MCF 10A (cell line): Measurements from ENCODE around the gene CREB3L2. TPM values are rescaled to one million over a fixed set of nuclear protein-coding genes. Genes with fewer than 3 reads are reported as not detected.

Experiments
- BruUV-seq: library from RNA; stranded (reverse); fragments of 400-500 nt; replicated peaks from 2 replicates; lab custom pipeline; 2021; lab: Mats Ljungman, UMichigan
- CTCF ChIA-PET: fragments of 300-600 bp; sonication (Branson Sonifier 250); formaldehyde crosslinking; extraction: SDS; loops from one replicate; lab custom pipeline; 2021; ENCODE audit warnings: antibody characterized with exemption, inconsistent platforms; lab: Yijun Ruan, JAX
- POLR2A ChIA-PET: fragments of 300-600, 350-650 bp; sonication (Branson Sonifier 250); formaldehyde crosslinking; extraction: SDS; loops from one replicate; lab custom pipeline; 2020; ENCODE audit warnings: antibody characterized with exemption, inconsistent platforms; lab: Yijun Ruan, JAX
- DNase-seq: peaks from one replicate; pipeline ENCODE4 v3.0.0-alpha.2; 2018; ENCODE audit not compliant: unreplicated experiment
- H3K27ac Mint-ChIP-seq: one replicate; pipeline ENCODE4 v1.8.0; 2022; ENCODE audit warnings: mild to moderate bottlenecking, low read depth, mixed read lengths; ENCODE audit not compliant: unreplicated experiment
- H3K27me3 Mint-ChIP-seq: one replicate; pipeline ENCODE4 v1.8.0; 2022; ENCODE audit warnings: mixed read lengths; ENCODE audit not compliant: insufficient read depth, unreplicated experiment
- H3K36me3 Mint-ChIP-seq: one replicate; pipeline ENCODE4 v1.8.0; 2022; ENCODE audit warnings: mild to moderate bottlenecking, moderate library complexity, mixed read lengths; ENCODE audit not compliant: insufficient read depth, unreplicated experiment
- H3K4me1 Mint-ChIP-seq: one replicate; pipeline ENCODE4 v1.8.0; 2022; ENCODE audit warnings: mixed read lengths; ENCODE audit not compliant: insufficient read depth, unreplicated experiment
- H3K4me3 Mint-ChIP-seq: one replicate; pipeline ENCODE4 v1.8.0; 2022; ENCODE audit warnings: mild to moderate bottlenecking, moderate library complexity, mixed read lengths; ENCODE audit not compliant: unreplicated experiment
- H3K9me3 Mint-ChIP-seq: one replicate; pipeline ENCODE4 v1.8.0; 2022; ENCODE audit warnings: mixed read lengths; ENCODE audit not compliant: unreplicated experiment
- CTCF ChIP-seq: fragments of 200-600 bp; IDR thresholded peaks from one replicate; pipeline ENCODE4 v1.8.0; 2022; ENCODE audit warnings: antibody characterized with exemption, mild to moderate bottlenecking; ENCODE audit not compliant: unreplicated experiment
- intact Hi-C: fragments of 100-400 bp; cut with micrococcal nuclease; formaldehyde crosslinking; loops from 2 replicates; pipeline ENCODE4 v1.14.1; 2022
- total RNA-seq: library from RNA; stranded (reverse); gene quantifications from 2 replicates; pipeline ENCODE4 v1.2.3, GENCODE V29; 2022

The CREB3L2 gene
- total RNA-seq, 1 experiment from 2014 or later = 74.2 TPM

GRCh38 chr7:137946011-137946410, 55.9 kb downstream of the CREB3L2 start:
- Mint-ChIP-seq H3K27ac (no peak overlapping the region), H3K36me3 (peaks cover 7% of the 10 kb centered on the region), H3K4me1 (peaks cover 4% of the 10 kb centered on the region), H3K27me3 (no peaks in the 10 kb centered on the region), H3K9me3 (no peaks in the 10 kb centered on the region), H3K4me3 (no peak overlapping the region)
- CTCF ChIA-PET = interaction anchor here (0.7 to 1.0 kb wide), 3 partner anchors 9 to 43 kb away, joined by 4 to 5 read pairs (median 5); no protein-coding TSS in a partner anchor
- intact Hi-C loops = no loop called here
- TF ChIP-seq CTCF = no peak
- BruUV-seq = no TSS peak
- POLR2A ChIA-PET = no interaction called here
- DNase-seq = no peak

- BruUV-seq = no TSS peak
- no peak overlapping the region for H3K27ac Mint-ChIP-seq
- TF ChIP-seq CTCF = no peak
- ChIA-PET POLR2A (no interaction called here), CTCF (interaction anchor here (1.0 kb wide), 1 partner anchor 41 kb away, joined by 6 read pairs; no protein-coding TSS in a partner anchor)
- intact Hi-C loops = no loop called here
- no peak overlapping the region for H3K4me3 Mint-ChIP-seq
- H3K36me3 Mint-ChIP-seq = peaks cover 7% of the 10 kb centered on the region
- H3K4me1 Mint-ChIP-seq = peaks cover 4% of the 10 kb centered on the region
- no peaks in the 10 kb centered on the region for H3K9me3 Mint-ChIP-seq
- H3K27me3 Mint-ChIP-seq = no peaks in the 10 kb centered on the region
- no peak for DNase-seq
These were observed 57.7 kb downstream of the CREB3L2 start for GRCh38 chr7:137944168-137944567.

GRCh38 chr7:137943132-137943551, 58.7 kb downstream of the CREB3L2 start:
- no peak overlapping the region for H3K27ac Mint-ChIP-seq
- H3K4me3 Mint-ChIP-seq = no peak overlapping the region
- no TSS peak for BruUV-seq
- peaks cover 4% of the 10 kb centered on the region for H3K4me1 Mint-ChIP-seq
- intact Hi-C loops = no loop called here
- H3K27me3 Mint-ChIP-seq = no peaks in the 10 kb centered on the region
- no peak for TF ChIP-seq CTCF
- ChIA-PET CTCF (interaction anchor here (1.7 kb wide), 1 partner anchor 10 kb away, joined by 5 read pairs; no protein-coding TSS in a partner anchor), POLR2A (no interaction called here)
- no peaks in the 10 kb centered on the region for H3K9me3 Mint-ChIP-seq
- peaks cover 7% of the 10 kb centered on the region for H3K36me3 Mint-ChIP-seq
- no peak for DNase-seq

- no peak for DNase-seq
- H3K27me3 Mint-ChIP-seq = no peaks in the 10 kb centered on the region
- H3K4me3 Mint-ChIP-seq = no peak overlapping the region
- intact Hi-C loops = no loop called here
- ChIA-PET CTCF (interaction anchor here (0.6 to 1.7 kb wide), 3 partner anchors 10 to 286 kb away, joined by 4 to 5 read pairs (median 5); no protein-coding TSS in a partner anchor), POLR2A (interaction anchor here (0.7 to 1.8 kb wide), 3 partner anchors 9 to 277 kb away, joined by 3 to 7 read pairs (median 3); no protein-coding TSS in a partner anchor)
- no TSS peak for BruUV-seq
- H3K36me3 Mint-ChIP-seq = peaks cover 7% of the 10 kb centered on the region
- TF ChIP-seq CTCF = no peak
- H3K27ac Mint-ChIP-seq = no peak overlapping the region
- peaks cover 4% of the 10 kb centered on the region for H3K4me1 Mint-ChIP-seq
- H3K9me3 Mint-ChIP-seq = no peaks in the 10 kb centered on the region
These were observed 59.3 kb downstream of the CREB3L2 start for GRCh38 chr7:137942484-137943115.
